Measurements from ENCODE around the gene ADCY1.

ADCY1 gene

DNA sequence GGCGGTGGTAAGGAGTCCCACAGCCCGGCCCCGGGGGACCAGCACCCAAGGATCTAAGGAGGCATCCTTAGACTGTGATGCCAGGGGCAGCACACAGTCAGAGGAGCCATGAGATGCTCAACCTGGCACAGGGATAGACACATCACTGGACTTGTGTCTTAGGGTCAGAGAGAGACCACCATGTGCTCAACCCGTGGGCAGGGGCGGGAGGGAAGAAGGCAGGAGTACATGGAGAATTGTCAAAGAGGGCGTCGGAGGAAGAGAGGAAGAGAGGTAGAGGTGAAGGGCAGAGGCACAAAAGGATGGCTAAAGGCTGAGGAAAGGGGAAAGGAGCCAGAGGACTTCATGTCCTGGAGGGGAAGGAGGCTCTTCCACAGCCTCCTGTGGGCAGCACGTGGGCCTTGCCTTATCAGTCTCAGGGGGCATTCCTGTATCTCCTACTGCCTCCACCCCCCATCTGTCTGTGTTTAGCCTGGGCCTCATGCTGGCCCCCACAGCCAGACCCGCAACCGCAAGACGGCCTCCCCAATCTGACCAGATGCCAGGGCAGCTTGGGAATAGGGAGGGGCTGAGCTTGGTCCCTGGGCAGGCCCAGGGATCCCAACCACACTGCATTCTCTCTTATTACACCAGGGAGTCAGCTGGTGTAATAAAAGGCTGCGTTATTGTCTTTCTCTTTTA, 2.2 kb downstream of the ADCY1 start:
- DNase-seq (ENCODE audit: low spot score) (no peak), FAIRE-seq (no peak)

DNA sequence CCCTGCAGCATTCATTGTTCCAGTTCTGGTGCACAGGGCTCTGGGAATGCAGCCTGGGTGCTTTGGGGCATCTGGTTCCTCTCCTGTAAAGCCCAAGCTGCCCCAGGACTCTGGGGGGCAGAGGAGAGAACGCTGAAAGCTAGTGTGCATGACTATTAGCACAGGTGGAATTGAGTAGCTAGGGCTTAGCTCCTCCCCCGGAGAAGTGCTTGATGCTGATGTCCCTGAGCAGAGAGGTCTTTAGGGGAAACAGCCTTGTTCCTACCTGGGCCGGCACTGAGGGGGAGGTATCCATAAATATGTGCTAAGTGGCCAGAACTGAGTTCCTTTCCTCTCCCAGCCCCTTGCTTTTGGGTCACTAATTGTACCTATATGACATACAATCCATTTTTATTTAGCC, 3.9 kb downstream of the ADCY1 start:
- FAIRE-seq: no peak

DNA sequence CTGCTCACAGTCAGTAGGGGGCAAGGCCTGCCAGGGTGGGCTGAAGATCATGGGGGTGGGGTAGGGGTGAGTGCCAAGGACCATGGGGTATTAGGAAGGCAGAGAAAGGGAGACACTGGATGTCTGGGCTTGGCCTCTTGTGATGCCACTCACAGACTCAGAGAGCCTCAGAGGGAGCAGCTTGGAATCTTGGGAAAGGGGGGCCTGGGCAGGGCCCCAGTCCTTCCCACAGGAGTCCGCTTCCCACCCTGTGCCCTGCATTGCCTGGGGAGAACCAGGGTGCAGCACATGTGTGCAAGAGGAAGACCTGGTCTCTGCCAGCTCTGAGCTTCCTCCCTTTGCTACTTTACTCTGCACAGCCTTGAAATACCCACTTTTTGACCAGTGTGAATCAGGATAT, 4.3 kb downstream of the ADCY1 start:
- DNase-seq (ENCODE audit: low spot score) (no peak), FAIRE-seq (no peak)

More for the DNA sequence above, 3.9 kb downstream of the ADCY1 start:
- DNase-seq (ENCODE audit: low spot score): no peak

DNA sequence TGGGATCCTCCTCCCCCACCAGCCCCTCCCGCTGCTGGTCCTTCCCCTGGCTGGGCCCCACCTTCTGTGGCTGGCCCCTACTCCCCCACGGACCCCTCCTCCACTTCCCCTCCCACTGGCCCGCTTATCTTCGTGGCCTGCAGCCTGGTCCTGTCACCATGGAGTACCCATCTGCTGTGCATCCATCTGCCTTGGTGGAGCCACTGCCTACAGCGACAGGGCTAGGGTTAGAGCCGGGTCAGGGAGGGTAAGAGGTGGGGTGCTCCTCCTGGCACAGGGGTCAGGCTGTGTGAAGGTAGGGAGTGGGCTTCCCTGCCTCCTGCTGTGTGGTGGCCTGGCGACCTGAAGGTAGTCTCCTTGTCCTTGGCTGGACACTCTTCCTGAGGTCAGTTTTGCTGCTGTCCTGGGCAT, 5.2 kb downstream of the ADCY1 start:
- FAIRE-seq (no peak), DNase-seq (ENCODE audit: low spot score) (no peak)

DNA sequence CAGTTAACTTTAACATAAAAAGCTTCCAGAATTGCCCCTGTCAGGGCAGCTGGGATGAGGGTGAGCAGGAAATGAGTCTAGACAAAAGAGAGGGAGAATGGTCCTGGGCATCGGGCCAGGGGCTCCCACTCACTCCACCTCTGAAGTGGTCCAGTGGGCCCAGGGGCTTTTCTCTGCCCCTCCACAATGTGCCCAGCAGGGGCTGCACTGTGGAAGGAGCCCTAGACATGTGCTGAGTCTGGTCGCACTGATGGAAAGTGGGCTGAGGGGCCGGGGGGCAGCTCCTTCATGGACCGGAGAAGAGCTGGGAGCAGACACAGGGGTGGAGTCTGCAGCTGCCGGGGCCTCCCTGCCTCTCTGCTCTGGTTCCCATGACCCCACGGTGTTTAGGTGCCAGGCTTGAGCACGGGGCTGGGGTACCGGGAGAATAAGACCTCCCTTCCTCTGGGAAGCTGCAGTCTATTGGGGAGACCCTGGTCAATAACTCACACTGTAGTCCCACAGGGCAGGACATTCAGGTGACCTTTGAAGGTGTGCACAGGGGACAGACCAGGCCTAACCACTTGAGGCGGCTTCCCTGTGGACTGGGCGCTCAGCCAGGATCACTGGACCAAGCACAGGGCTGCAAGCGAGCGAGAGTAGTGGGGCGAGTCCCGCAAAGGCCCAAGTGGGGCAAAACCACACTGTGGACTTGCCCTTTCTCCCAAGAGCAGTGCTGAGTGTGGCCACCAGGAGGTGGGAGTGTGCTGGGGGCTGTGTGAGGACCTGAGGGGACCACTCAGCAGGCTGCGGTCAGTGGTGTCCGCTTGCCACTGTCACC, 6.1 kb downstream of the ADCY1 start:
- FAIRE-seq (no peak), DNase-seq (ENCODE audit: low spot score) (no peak)

DNA sequence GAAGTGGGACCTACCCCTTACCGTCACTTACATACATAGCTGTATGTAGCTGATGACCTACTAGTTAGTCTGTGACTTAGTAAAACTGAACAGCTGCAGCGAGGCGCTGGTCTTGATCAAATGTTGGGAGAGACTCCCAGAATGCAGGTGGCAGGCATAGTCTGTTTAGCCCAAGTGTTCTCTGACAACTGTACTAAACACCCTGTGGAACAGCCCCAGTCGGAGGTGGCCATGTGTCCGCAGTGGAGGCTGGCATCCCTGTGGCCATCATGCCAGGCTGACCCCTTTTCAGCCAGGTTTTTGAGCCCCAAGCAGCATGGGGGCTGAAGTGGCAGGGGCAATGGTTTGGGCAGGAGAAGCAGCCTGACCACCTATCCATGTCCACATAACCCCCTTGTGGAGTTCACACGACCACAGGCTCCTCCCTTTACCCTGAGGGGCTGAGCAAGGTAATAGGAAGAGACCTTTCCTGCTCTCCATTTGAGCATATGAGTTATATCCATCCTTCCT, 7.2 kb downstream of the ADCY1 start:
- DNase-seq (ENCODE audit: low spot score) (no peak), FAIRE-seq (no peak)

DNA sequence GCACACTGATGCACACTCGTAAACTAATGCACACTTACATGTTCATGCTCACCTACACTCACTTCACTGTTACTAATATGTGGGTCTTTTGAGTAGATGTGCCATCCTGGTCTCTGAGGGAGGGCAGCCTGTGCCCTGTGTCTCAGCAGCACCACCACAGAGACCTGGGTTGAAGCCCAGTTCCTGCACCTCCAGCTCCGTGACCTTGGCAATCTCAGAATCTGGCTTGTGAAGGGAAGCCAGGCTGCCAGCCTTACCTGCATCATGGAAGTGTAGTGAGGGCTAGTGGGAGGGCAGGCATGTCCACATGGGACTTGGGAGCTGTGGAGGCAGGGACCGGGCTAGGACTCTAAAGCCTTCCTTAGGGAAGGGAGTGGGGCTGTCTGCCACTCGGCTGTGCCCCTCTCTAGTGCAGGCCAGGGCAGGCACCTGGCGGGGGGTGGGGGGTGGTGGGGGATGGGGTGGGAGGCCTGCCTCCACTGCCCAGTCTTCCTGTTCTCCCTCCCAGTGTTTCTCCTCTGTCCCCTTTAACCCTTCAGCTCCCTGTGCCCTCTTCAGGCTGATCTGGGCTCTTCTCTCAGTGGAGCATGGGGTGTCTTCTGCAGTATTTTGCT, 8.1 kb downstream of the ADCY1 start:
- FAIRE-seq: no peak
- DNase-seq (ENCODE audit: low spot score): no peak

DNA sequence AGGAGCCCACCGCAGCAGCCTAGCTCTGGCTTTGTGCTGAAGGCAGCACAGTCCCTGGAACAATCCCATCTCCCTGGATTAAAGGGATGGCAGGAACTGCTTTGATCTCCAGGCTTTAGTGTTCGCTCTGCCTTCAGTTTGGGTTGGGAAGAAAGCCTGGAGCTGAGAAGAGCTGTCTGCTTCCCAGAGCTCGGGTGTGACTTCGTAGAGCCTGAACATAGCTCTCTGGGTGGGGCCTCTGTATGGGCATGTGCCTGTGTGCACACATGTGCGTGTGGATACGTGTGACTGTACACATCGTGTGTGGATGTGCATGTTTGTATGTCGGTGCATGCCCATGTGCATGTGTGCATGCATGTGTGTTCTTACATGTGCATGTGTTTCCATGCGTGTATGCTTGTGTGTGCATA, 8.7 kb downstream of the ADCY1 start:
- DNase-seq (ENCODE audit: low spot score) (no peak), FAIRE-seq (no peak)

DNA sequence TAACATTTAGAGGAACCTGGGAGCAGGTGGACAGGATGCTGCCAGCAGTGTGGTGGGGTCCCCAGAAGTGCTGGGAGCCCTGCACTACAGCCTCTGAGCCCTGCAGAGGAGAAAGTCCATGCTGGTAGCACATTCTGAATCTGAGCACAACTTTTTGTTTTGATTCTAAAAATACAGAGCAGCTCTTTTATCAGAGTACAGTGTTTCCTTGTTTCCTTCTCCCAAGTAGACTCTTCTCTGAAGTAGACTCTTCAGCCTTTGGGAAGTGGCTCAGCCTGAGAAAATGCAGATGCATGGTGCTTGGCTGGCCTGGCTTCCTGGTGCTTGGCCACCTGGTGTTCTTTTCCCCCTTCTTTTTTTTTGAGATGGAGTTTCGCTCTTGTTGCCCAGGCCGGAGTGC, 9.1 kb downstream of the ADCY1 start:
- FAIRE-seq (no peak), DNase-seq (ENCODE audit: low spot score) (no peak)

DNA sequence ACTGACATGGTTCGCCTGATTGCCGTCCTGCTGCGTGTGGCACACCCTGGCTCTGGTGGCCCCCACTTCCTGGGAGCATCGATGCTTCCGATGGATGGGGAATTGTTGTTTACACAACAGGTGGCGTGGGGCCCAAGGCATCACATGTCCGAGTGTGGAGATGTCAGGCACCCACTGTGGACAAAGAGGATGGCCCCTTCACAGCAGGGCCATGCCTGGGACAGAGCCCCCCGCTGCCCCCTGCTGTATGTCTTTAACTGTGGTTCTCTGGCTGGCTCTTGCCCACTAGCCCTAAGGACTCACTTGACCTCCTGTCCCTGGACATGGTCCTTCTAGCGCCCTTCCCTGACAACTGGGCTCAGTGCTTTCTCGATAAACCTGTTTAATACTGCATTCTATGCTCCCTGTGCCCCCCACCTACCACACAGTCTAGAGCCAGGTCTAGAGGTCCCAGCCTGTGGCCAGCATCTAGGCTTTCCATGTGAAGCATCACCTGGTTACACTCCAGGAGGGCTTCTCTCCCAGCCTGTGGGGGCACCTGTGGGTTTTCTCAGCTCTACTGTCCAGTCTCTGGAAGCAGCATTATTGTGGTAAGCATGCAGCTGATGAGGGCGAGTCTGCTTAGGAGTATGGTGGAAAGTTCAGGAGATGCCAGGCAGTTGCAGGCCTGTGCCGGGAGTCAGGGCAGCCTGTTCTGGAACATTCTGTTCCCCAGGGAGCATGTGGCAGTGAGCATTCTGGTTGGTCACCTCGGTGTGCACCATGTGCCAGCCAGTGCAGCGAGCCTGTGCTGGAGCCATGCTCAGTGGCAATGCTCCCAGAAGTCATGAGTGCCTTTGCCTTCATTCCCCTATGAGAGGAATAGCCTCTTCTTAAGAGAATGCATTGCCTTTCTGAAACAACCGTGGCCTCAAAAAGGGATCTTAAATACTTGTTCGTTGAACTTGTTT, 10.4 kb downstream of the ADCY1 start:
- DNase-seq (ENCODE audit: low spot score) (no peak), FAIRE-seq (no peak)

DNA sequence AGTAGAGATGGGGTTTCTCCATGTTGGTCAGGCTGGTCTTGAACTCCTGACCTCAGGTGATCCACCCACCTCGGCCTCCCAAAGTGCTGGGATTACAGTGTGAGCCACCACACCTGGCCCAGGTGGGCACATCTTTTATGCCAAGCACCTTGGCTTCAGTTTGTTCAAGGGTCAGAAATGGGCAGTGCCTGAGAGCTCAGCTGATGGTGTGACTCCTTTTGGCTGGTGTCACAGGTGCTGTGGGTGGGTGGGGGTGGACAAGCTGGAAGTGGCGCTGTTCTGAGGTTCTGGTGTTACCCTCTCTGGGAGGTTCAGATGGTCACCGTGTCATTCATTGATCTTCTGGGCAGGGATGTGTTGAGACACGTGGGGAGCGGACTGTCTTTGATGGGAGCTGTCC, 11.5 kb downstream of the ADCY1 start:
- DNase-seq (ENCODE audit: low spot score) (no peak), FAIRE-seq (no peak)

DNA sequence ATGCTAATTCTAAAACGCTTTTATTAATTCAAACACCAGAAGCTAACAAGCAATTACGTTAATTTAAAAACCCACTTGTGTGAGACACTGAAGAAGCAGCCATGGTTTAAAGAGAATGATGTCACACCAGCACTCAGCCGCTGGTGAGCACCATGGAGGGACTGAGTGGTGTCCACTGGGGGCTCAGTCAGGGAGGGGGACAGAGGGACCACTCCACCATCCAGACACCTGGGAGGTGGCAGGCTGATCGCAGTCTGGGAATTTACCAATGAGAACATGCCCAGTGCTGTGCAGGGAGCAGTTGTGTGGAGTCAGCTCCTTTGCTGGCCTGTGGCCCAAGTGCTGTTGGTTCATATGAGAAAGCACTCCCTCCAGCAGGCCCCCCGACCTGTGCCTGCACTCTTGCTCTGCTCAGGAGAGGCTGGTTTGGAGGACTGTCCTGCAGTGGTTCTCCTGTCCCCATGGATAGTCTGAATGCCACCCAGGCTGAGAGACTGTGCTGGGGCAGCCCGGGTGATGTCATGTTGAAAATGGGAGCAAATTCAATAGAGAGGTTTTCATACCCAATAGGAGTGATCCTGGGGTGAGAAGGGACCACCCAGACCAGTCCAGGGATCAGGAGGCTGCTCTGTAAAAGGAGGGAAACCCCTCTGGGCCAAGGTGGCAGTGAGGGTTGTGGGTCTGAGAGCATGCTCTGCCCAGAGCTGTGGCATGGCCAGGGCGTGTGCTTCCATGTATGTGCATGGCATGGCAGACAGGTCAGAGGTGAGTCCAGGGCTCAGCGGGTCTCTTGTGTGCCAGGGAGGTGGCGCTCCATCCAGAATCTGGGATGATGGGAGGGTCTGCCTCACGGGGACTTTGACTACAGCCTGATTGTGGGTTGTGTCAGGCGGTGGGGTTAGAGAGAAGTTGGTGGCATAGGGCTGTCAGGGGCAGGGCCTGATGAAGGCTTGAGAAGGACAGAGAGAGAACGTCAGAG, 12.7 kb downstream of the ADCY1 start:
- no peak for DNase-seq (ENCODE audit: low spot score)
- no peak for FAIRE-seq

DNA sequence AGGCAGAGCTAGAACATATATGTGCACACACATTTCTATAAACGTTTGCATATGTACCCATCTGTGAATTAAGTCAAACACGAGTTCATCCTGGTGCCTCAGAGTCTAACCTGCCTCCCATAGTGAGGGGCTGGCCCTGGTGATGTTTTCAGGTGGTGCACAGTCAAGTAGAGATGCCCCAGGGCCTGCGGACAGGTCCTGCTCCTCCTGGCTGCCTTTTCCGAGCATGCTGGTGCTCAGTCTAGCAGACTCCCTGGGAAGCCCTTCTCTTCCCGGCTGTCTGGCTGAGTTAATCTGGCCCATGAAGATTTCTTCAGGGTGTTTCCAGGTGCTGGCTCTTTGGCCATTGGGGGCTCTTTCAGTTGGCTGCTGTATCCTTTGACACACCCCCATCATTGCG, 14.3 kb downstream of the ADCY1 start:
- FAIRE-seq (no peak), DNase-seq (ENCODE audit: low spot score) (no peak)

DNA sequence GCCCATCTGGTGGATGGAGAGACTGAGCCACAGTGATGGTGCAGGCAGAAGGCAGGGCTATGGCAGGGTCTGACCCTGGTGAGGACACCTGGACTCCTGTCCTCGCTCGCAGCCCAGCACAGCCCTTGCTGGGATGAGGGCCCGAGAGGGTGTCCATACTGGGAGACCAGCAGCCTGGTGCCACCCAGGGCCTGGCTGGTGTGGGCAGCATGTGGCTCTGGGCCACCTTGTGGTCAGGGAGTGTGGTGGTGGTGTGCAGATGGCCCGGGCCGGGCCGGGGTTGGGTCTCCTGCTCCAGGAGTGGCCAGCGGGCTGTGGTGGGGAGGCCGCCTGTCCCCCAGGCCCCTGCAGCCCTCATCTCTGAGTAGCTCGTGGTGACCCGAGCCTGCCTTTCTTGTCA, 14.9 kb downstream of the ADCY1 start:
- DNase-seq (ENCODE audit: low spot score) (no peak), FAIRE-seq (no peak)

DNA sequence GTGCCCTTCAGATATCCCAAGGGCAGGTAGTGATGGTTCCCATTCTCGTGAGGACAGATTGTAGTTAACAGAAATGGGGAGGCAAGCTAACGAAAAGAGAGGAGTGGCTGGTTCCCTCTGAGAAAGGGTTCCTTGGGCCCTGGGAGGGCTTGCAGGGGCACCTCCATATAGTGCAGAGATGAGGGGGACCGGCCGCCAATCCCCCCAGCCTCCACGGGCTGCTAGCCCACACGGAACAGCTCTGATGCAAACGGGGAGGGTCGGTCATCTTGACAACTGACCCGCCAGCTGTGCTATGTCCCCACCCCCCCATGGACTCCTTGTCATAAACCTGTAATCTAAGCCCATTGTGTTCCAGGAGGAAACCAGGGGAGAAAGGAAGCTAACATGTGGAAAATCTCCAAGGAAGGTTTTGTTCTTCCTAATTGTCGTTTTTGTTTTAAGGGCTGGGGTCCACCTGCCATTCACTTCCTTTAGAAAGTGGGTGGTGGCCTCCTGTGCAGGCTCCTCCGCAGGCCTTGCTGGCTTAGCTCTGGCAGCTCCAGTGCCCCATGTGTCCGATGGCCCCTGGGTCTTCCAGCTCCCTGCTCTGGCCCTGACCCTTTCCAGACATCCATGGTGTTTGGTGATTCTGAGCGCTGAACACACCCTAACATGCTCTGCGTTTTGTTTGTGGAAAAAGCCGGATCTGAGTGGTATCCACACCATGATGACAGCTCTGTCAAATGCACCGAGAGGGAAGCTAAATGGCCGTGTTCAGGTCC, 15.9 kb downstream of the ADCY1 start:
- no peak for FAIRE-seq
- no peak for DNase-seq (ENCODE audit: low spot score)

DNA sequence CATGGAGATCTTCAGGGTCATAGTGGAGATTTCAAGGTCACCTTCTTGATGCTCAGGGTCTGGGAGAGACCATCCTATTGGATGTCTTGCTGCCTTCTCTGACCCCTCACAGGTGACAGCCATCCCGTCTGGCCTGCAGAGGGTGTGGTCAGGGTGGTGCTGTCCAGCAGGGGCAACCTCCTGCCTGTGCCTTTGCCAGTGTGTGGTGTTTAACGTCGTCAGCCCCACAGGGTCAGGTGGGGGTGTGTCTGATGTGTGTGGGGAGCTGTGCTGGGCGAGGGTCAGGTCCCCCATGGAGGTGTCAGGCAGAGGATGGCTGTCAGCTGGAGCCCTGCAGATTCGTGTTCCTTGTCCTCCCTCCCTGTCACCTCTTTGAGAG, 16.5 kb downstream of the ADCY1 start:
- no peak for DNase-seq (ENCODE audit: low spot score)
- no peak for FAIRE-seq

DNA sequence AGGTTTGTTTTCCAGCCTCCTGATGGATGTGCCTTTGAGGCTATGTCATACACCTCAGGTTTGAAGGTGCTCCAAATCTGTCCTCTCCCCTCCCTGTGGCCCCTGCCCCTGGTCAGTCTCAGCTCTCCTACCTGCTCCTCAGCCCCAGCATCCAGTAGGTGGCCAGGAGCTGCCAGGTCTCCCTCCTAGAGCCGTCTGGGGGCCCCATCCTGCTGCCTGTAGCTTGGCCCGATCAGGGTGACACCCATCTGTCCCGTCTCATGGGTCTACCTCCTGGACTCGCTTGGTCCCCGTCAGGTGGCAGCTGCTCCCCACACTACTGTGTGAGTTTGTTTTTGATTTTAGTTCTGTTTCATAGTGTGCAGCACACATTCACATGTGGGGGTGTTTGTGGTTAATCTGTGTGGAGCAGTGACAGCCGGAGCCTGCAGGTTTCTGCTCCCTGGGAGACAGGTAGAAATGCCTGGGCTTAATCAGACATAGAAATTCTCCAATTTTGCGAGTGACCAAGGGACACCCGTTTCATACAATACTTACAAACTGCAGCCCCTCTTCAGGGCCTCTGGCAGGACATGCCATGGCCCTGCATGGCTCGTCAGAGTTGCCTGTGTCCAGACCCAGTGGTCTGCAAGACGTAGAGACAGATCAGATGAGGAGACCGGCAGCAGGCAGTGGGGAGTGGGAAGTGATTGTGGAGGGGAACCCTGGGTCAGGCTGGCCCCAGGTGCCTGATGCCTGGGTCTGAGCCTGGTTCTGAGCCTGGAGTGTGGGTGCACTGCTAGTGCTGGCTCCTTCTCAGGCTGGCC, 17.1 kb downstream of the ADCY1 start:
- FAIRE-seq (no peak), DNase-seq (ENCODE audit: low spot score) (no peak)

DNA sequence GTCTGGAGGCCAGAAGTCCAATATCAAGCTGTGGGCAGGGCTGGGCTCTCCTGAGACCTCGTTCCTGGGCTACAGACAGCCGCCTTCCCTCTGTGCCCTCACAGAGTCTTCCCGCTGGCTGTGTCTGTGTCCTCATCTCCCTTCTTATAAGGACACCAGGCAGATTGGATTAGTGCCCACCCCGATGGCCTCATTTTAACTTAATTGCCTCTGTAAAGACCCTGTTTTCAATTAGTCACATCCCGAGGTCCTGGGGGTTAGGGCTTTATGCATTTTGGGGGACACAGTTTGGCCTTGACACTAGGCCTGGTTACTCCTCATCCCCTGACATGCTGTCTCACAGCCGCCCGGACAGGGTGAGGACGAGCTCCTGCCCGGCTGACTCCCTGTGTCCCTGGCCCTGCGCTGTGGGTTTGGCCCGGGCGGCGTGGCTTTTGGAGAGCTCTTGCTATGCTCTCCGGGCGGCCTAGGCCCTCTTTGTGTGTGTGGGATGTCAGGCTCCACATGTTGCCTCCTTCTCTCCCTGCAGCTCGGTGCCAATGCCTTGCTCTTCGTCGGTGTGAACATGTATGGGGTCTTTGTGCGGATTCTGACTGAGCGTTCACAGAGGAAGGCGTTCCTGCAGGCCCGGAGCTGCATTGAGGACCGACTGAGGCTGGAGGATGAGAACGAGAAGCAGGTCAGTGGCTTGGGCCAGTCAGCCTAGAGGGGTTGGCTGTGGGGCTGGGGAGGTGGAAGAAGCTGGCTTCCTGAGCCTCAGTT, 18.2 kb downstream of the ADCY1 start:
- no peak for FAIRE-seq
- no peak for DNase-seq (ENCODE audit: low spot score)
